ENCODE measurements around the gene TSHZ2.
"Not testable (repeated sequence)": the region's sequence is repeated elsewhere in the genome, so short reads cannot be mapped to it uniquely, and the experiment has no call there.

Gene TSHZ2

DNA sequence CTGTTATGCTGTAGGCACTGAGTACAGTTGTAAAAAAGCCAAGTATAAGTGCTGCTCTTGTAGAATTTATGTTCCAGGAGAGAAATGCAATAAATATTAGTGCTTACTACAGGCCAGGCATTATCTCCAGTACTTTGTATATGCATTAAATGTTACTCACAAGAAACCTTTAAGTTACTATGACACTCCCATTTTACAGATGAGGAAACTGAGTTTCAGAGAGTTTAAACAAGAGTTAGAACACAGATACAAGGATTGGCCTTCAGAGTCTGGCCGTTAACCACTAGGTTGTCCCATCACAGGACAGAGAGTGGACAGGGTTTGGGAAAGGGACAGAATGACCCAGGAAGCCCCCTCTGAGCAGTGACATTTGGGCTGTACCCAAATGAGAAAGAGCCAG lies 347.0 kb downstream of the TSHZ2 start:
- no peak for DNase-seq (ENCODE audit: low read depth)

DNA sequence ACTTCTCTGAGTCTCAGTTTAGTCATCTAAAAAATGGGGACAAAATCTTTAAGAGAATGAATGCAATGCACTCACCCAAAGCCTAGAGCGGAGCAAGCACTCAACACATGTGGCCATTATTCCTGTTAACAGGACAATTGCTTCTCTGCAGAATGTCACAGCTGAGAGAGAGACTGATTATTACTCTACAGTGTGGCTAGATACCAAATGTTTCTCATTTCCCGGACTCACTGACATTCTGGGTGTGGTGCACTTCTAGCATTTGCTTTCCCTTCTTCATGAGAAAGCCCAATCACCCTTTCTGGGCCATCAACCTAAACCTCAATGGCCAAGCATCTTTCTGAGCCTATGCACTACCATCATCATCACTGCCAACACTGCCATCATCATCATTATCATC lies 347.6 kb downstream of the TSHZ2 start:
- Histone ChIP-seq H3K4me3 (ENCODE audit: low read length) (no peak overlapping the region), H3K27me3 (replicated peaks; ENCODE audit: control insufficient read depth, insufficient read depth, low read length) (no peaks in the 10 kb centered on the region), H3K9ac (ENCODE audit: low read length) (no peak overlapping the region), H3K9me3 (ENCODE audit: control insufficient read depth, low read length) (no peaks in the 10 kb centered on the region), H3K36me3 (ENCODE audit: control insufficient read depth, insufficient read depth, low read length, severe bottlenecking) (no peaks in the 10 kb centered on the region), H3K4me1 (ENCODE audit: control insufficient read depth, insufficient read depth, low read length) (peaks cover 7% of the 10 kb centered on the region)
- no peak for DNase-seq (ENCODE audit: low read depth)

More for the DNA sequence above, 347.0 kb downstream of the TSHZ2 start:
- no peaks in the 10 kb centered on the region for H3K36me3 ChIP-seq (ENCODE audit: control insufficient read depth, insufficient read depth, low read length, severe bottlenecking)
- no peaks in the 10 kb centered on the region for H3K27me3 ChIP-seq (replicated peaks; ENCODE audit: control insufficient read depth, insufficient read depth, low read length)
- H3K9me3 ChIP-seq (ENCODE audit: control insufficient read depth, low read length), result no peaks in the 10 kb centered on the region
- H3K4me1 ChIP-seq (ENCODE audit: control insufficient read depth, insufficient read depth, low read length), result peaks cover 7% of the 10 kb centered on the region
- H3K9ac ChIP-seq (ENCODE audit: low read length), result no peak overlapping the region
- no peak overlapping the region for H3K4me3 ChIP-seq (ENCODE audit: low read length)

DNA sequence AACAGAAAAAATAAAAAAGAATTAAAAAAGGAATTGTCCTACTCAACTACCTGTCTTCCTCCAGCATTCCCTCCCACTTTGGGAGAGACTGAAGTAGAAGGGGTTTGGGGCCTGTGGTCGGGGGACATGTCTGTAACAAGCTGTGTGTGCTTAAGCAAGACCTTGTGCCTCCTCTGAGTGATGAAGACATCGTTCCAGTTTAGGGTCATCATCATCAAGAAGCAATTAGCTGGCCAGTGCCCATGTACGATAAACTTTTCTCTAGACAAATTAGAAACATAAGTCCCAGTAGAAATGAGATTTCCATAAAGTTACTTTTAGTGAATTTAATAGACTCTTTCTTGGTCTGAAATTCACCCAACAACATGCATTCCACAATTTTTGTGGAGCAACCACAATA lies 348.5 kb downstream of the TSHZ2 start:
- no peak overlapping the region for H3K9ac ChIP-seq (ENCODE audit: low read length)
- peaks cover 7% of the 10 kb centered on the region for H3K4me1 ChIP-seq (ENCODE audit: control insufficient read depth, insufficient read depth, low read length)
- H3K9me3 ChIP-seq (ENCODE audit: control insufficient read depth, low read length), result no peaks in the 10 kb centered on the region
- no peaks in the 10 kb centered on the region for H3K27me3 ChIP-seq (replicated peaks; ENCODE audit: control insufficient read depth, insufficient read depth, low read length)
- no peaks in the 10 kb centered on the region for H3K36me3 ChIP-seq (ENCODE audit: control insufficient read depth, insufficient read depth, low read length, severe bottlenecking)
- no peak overlapping the region for H3K4me3 ChIP-seq (ENCODE audit: low read length)
- no peak for DNase-seq (ENCODE audit: low read depth)

DNA sequence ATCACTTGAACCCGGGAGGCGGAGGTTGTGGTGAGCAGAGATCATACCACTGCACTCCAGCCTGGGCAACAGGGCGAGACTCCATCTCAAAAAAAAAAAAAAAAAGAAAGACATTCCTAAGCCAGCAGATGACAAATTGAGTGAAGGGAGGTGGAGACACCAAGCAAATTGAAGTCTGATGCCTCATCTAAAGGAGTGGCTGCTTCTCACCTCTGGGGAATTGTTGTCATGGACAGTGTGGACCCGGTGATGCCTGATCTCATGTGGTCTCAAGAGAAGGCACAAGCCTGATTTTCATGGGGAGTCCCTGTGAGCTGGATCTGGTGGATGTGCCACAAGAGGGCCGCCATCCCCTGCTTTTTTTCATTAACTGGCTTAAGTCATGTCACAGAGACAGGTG lies 349.4 kb downstream of the TSHZ2 start:
- no peaks in the 10 kb centered on the region for H3K36me3 ChIP-seq (ENCODE audit: control insufficient read depth, insufficient read depth, low read length, severe bottlenecking)
- H3K9me3 ChIP-seq (ENCODE audit: control insufficient read depth, low read length), result no peaks in the 10 kb centered on the region
- DNase-seq (ENCODE audit: low read depth), result no peak
- H3K27me3 ChIP-seq (replicated peaks; ENCODE audit: control insufficient read depth, insufficient read depth, low read length), result no peaks in the 10 kb centered on the region
- H3K4me1 ChIP-seq (ENCODE audit: control insufficient read depth, insufficient read depth, low read length), result peaks cover 3% of the 10 kb centered on the region
- no peak overlapping the region for H3K4me3 ChIP-seq (ENCODE audit: low read length)
- H3K9ac ChIP-seq (ENCODE audit: low read length), result no peak overlapping the region

DNA sequence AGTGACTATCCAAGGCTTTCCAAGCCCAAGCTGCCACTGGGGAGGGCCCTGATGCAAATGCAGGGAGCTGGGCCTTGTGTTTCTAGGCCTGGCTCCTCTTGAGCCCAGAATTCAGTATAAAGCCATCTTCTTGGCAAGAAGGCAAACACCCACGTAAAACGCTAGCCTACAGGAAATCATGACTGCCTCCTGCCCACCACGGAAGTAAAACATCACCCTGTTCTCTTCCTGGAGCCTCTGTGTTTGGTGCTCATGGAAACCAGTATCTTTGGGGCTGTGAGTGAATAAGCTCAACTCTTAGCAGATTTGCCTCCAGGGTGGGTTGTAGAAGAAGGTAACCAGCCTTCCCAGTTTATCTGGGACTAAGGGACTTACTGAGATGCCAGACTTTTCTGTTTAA lies 350.5 kb downstream of the TSHZ2 start:
- no peak for DNase-seq (ENCODE audit: low read depth)
- Histone ChIP-seq H3K9me3 (ENCODE audit: control insufficient read depth, low read length) (no peaks in the 10 kb centered on the region), H3K36me3 (ENCODE audit: control insufficient read depth, insufficient read depth, low read length, severe bottlenecking) (no peaks in the 10 kb centered on the region), H3K4me3 (ENCODE audit: low read length) (no peak overlapping the region), H3K9ac (ENCODE audit: low read length) (no peak overlapping the region), H3K27me3 (replicated peaks; ENCODE audit: control insufficient read depth, insufficient read depth, low read length) (no peaks in the 10 kb centered on the region), H3K4me1 (ENCODE audit: control insufficient read depth, insufficient read depth, low read length) (no peaks in the 10 kb centered on the region)

DNA sequence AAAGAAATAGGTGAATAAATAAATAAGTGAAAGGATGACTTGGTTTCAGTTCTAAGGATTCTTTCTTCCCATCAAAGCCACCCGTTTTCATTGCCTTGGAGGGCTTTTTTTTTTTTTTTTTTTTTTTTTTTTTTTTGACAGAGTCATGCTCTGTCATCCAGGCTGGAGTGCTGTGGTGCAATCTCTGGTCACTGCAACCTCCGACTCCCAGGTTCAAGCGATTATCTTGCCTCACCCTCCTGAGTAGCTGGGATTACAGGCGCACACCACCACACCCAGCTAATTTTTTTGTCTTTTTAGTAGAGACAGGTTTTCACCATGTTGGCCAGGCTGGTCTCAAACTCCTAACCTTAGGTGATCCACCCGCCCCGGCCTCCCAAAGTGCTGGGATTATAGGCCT lies 351.3 kb downstream of the TSHZ2 start:
- not testable (repeated sequence) for H3K9me3 ChIP-seq (ENCODE audit: control insufficient read depth, low read length); DNase-seq (ENCODE audit: low read depth); H3K4me3 ChIP-seq (ENCODE audit: low read length); H3K4me1 ChIP-seq (ENCODE audit: control insufficient read depth, insufficient read depth, low read length); H3K9ac ChIP-seq (ENCODE audit: low read length); H3K27me3 ChIP-seq (replicated peaks; ENCODE audit: control insufficient read depth, insufficient read depth, low read length); H3K36me3 ChIP-seq (ENCODE audit: control insufficient read depth, insufficient read depth, low read length, severe bottlenecking)

DNA sequence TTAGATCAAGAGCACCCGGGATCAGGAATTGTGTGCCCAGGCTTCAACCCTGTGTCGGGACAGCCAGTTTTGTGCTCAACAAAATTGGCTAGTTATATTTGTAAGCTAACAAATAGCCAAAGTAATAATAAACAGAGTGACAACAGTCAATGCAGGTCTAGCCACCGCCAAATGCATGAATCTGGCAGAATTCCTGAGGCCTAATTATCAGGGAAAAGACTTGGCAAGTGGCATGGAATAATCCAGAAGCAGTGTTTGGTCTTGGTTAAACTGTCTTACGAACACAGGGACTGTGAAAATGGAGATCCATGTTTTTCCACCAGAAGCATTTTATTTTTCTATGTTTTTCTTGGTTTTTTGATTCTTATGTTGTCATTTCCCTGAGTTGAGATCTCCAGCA lies 352.7 kb downstream of the TSHZ2 start:
- Histone ChIP-seq H3K4me1 (ENCODE audit: control insufficient read depth, insufficient read depth, low read length) (peaks cover 5% of the 10 kb centered on the region), H3K9ac (ENCODE audit: low read length) (no peak overlapping the region), H3K9me3 (ENCODE audit: control insufficient read depth, low read length) (no peaks in the 10 kb centered on the region), H3K36me3 (ENCODE audit: control insufficient read depth, insufficient read depth, low read length, severe bottlenecking) (no peaks in the 10 kb centered on the region), H3K27me3 (replicated peaks; ENCODE audit: control insufficient read depth, insufficient read depth, low read length) (no peaks in the 10 kb centered on the region), H3K4me3 (ENCODE audit: low read length) (no peak overlapping the region)
- no peak for DNase-seq (ENCODE audit: low read depth)

DNA sequence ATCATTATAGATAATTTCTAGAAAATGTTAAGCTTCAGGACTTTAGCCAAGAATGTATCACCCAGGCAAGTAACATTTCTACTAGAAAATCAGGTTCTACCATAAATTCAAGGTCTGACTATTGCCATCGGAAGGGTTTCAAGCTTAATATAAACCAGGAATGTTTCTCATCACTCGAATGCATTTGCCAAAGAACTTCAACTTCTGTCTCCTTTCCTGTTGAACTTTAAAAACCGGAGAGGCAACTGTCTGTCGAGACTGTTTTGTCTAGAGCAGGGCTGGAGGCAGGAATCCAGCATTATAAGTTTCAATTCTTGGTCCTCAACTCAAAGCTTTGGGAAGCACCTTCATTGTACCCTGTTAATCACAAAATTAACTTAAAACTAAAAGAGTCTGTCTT lies 356.8 kb downstream of the TSHZ2 start:
- Histone ChIP-seq H3K36me3 (ENCODE audit: control insufficient read depth, insufficient read depth, low read length, severe bottlenecking) (no peaks in the 10 kb centered on the region), H3K9ac (ENCODE audit: low read length) (no peak overlapping the region), H3K4me1 (ENCODE audit: control insufficient read depth, insufficient read depth, low read length) (peaks cover 32% of the 10 kb centered on the region), H3K4me3 (ENCODE audit: low read length) (peak overlapping the region; percentile 38), H3K27me3 (replicated peaks; ENCODE audit: control insufficient read depth, insufficient read depth, low read length) (no peaks in the 10 kb centered on the region), H3K9me3 (ENCODE audit: control insufficient read depth, low read length) (no peaks in the 10 kb centered on the region)
- DNase-seq (ENCODE audit: low read depth), result no peak

DNA sequence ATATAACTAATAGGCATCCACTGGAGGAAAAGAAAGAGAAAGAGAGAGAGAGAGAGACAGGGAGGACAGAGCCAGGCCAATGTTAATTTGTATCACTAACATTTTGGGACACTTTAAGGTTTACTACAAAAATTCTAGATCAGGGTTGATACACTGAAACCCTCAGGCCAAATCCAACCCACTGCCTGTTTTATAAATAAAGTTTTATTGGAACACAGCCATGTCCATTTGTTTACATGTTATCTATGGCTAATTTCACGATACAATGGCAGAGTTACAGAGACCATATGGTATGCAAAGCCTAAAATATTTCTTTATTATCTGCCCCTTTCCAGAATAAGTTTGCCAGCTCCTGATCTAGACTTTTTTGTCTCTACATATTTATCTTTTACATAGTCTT lies 357.6 kb downstream of the TSHZ2 start:
- Histone ChIP-seq H3K36me3 (ENCODE audit: control insufficient read depth, insufficient read depth, low read length, severe bottlenecking) (no peaks in the 10 kb centered on the region), H3K27me3 (replicated peaks; ENCODE audit: control insufficient read depth, insufficient read depth, low read length) (no peaks in the 10 kb centered on the region), H3K4me1 (ENCODE audit: control insufficient read depth, insufficient read depth, low read length) (peaks cover 32% of the 10 kb centered on the region), H3K9ac (ENCODE audit: low read length) (no peak overlapping the region), H3K4me3 (ENCODE audit: low read length) (no peak overlapping the region), H3K9me3 (ENCODE audit: control insufficient read depth, low read length) (no peaks in the 10 kb centered on the region)
- DNase-seq (ENCODE audit: low read depth), result no peak

DNA sequence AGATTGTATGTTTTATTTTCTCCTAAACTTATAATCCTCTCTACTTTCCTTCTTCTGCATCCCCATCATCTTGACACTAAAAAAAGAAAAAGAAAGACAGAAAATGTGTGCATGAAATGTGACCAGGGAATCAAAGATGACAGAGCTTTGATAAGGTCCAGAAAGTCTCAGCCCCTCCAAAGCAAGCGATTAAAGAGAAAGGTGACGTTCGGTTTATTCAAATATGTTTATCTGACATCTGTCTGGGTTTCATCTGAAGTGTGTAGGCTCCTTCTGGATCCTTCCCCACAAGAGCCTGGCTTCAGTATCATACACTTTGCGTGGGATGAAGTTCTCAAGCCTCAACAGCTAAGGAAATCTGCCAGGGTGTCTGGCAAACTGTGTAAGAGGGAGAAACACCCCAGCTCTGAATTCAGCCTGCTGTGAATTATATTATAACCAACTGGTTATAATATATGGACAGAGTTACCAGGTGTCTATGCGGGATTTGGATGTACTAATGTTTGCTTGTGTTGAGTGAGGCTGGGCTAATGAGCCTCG lies 358.5 kb downstream of the TSHZ2 start:
- Histone ChIP-seq H3K9ac (ENCODE audit: low read length) (peak overlapping the region; percentile 27), H3K27me3 (replicated peaks; ENCODE audit: control insufficient read depth, insufficient read depth, low read length) (no peaks in the 10 kb centered on the region), H3K9me3 (ENCODE audit: control insufficient read depth, low read length) (no peaks in the 10 kb centered on the region), H3K36me3 (ENCODE audit: control insufficient read depth, insufficient read depth, low read length, severe bottlenecking) (no peaks in the 10 kb centered on the region), H3K4me1 (ENCODE audit: control insufficient read depth, insufficient read depth, low read length) (peaks cover 32% of the 10 kb centered on the region), H3K4me3 (ENCODE audit: low read length) (peak overlapping the region; percentile 59)
- DNase-seq (ENCODE audit: low read depth), result no peak

DNA sequence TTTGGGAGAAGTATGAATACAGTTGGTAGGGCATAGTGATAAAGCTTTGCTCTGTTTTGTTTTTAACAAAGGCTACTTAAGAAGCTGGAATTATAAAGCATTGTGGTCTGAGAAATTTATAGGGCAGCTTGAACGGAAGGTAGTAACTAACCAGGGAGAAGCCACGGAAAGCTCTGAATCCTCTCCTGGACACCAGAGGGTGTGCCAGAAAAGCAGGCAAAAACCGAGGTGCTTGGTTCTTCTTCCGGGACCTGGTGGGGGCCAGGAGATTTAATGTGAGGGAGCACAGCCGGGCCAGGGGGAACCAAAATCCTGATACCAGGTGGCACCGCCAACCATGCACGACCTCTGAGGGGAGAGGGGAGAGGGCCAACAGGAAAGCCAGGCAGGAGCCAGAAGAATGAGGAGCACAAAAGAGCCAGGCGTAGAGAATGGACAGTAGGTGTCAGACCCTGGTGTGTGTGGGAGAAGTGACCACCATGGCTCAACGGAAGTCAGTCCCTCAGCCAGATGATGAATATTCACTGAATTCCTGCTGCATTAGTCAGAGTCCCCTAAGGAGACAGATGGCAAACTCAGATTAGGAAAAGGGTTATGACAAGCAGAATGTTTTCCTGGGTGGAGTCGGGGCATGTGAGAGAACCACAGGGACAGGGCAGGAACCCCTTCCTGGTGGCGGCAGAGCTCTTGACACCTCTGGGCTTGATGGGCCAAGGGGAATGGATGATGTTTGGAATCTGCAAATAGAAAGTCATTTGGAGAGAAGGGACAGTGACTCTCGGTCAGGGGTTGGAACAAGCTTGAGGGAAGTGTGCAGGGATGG lies 359.2 kb downstream of the TSHZ2 start:
- Histone ChIP-seq H3K4me1 (ENCODE audit: control insufficient read depth, insufficient read depth, low read length) (peaks cover 32% of the 10 kb centered on the region), H3K9me3 (ENCODE audit: control insufficient read depth, low read length) (no peaks in the 10 kb centered on the region), H3K4me3 (ENCODE audit: low read length) (peak overlapping the region; percentile 59), H3K36me3 (ENCODE audit: control insufficient read depth, insufficient read depth, low read length, severe bottlenecking) (no peaks in the 10 kb centered on the region), H3K27me3 (replicated peaks; ENCODE audit: control insufficient read depth, insufficient read depth, low read length) (no peaks in the 10 kb centered on the region), H3K9ac (ENCODE audit: low read length) (peak overlapping the region; percentile 27)
- DNase-seq (ENCODE audit: low read depth), result peak; percentile 16
